ENCODE data around the gene B3GNT7.
"Not testable (repeated sequence)": the region's sequence is repeated elsewhere in the genome, so short reads cannot be mapped to it uniquely, and the experiment has no call there.

Gene B3GNT7

GRCh38 chr2:231423176-231423575 lies 27.7 kb downstream of the B3GNT7 start:
- no peak overlapping the region for H3K4me3 ChIP-seq (ENCODE audit: low read depth, low read length)

- no peak overlapping the region for H3K4me3 ChIP-seq (ENCODE audit: low read depth, low read length)
These were observed 29.8 kb downstream of the B3GNT7 start for GRCh38 chr2:231425291-231425810.

- H3K4me3 ChIP-seq (ENCODE audit: low read depth, low read length) = no peak overlapping the region
These were observed 30.5 kb downstream of the B3GNT7 start for GRCh38 chr2:231425811-231426703.

GRCh38 chr2:231427116-231427515 lies 31.6 kb downstream of the B3GNT7 start:
- no peak overlapping the region for H3K4me3 ChIP-seq (ENCODE audit: low read depth, low read length)

GRCh38 chr2:231429152-231429551 lies 33.6 kb downstream of the B3GNT7 start:
- no peak overlapping the region for H3K4me3 ChIP-seq (ENCODE audit: low read depth, low read length)

- no peak overlapping the region for H3K4me3 ChIP-seq (ENCODE audit: low read depth, low read length)
These were observed 34.4 kb downstream of the B3GNT7 start for GRCh38 chr2:231429901-231430300.

- H3K4me3 ChIP-seq (ENCODE audit: low read depth, low read length) = not testable (repeated sequence)
These were observed 34.9 kb downstream of the B3GNT7 start for GRCh38 chr2:231430437-231430836.

- H3K4me3 ChIP-seq (ENCODE audit: low read depth, low read length) = no peak overlapping the region
These were observed 36.1 kb downstream of the B3GNT7 start for GRCh38 chr2:231431606-231432005.

GRCh38 chr2:231433990-231434389 lies 38.5 kb downstream of the B3GNT7 start:
- H3K4me3 ChIP-seq (ENCODE audit: low read depth, low read length) = no peak overlapping the region

GRCh38 chr2:231436957-231437356 lies 41.4 kb downstream of the B3GNT7 start:
- H3K4me3 ChIP-seq (ENCODE audit: low read depth, low read length) = no peak overlapping the region

- H3K4me3 ChIP-seq (ENCODE audit: low read depth, low read length) = no peak overlapping the region
These were observed 54.1 kb downstream of the B3GNT7 start for GRCh38 chr2:231449503-231450054.

GRCh38 chr2:231450548-231450989 lies 55.1 kb downstream of the B3GNT7 start:
- H3K4me3 ChIP-seq (ENCODE audit: low read depth, low read length) = no peak overlapping the region

All from iPS-11a (cell line).